SK-N-SH treated with all-trans-retinoic acid at 6 μM for 48 hours (cell line): ENCODE data around the gene OLFM1.

Experiments
- ATAC-seq: fragments of 200-7000 bp; cut with Tn5 transposase; 3 replicates; pipeline ENCODE4 v1.9.1; 2020; ENCODE audit warnings: mild to moderate bottlenecking, moderate library complexity
- ARNTL ChIP-seq: fragments of 450-650 bp; formaldehyde crosslinking; IDR thresholded peaks from 2 replicates; pipeline ENCODE4 v1.5.0; 2020; ENCODE audit warnings: low read depth, mild to moderate bottlenecking, moderate library complexity, borderline replicate concordance
- BACH2 ChIP-seq: fragments of 250-450 bp; sonication (Bioruptor Pico); IDR thresholded peaks from 2 replicates; pipeline ENCODE4 v1.9.0; 2021; ENCODE audit warnings: mild to moderate bottlenecking, borderline replicate concordance
- CREB5 ChIP-seq: fragments of 250-450 bp; sonication (Bioruptor Pico); IDR thresholded peaks from 2 replicates; pipeline ENCODE4 v1.5.1; 2020; ENCODE audit warnings: low read depth, mild to moderate bottlenecking, moderate library complexity
- CSDC2 ChIP-seq: fragments of 250-450 bp; sonication (Bioruptor Pico); IDR thresholded peaks from 2 replicates; pipeline ENCODE4 v1.5.0; 2020; ENCODE audit warnings: mild to moderate bottlenecking, moderate library complexity
- CSRNP3 ChIP-seq: fragments of 250-450 bp; sonication (Bioruptor Pico); IDR thresholded peaks from 2 replicates; pipeline ENCODE4 v1.5.1; 2021; ENCODE audit warnings: mild to moderate bottlenecking, moderate library complexity
- ESRRG ChIP-seq: fragments of 250-450 bp; sonication (Bioruptor Pico); IDR thresholded peaks from 2 replicates; pipeline ENCODE4 v1.6.1; 2021; ENCODE audit warnings: mild to moderate bottlenecking
- GLIS3 ChIP-seq: fragments of 250-450 bp; sonication (Bioruptor Pico); IDR thresholded peaks from 2 replicates; pipeline ENCODE4 v1.5.0; 2020; ENCODE audit warnings: mild to moderate bottlenecking, moderate library complexity
- PATZ1 ChIP-seq: fragments of 250-450 bp; sonication (Bioruptor Pico); IDR thresholded peaks from 2 replicates; pipeline ENCODE4 v1.8.0; 2020; ENCODE audit warnings: mild to moderate bottlenecking, moderate library complexity, borderline replicate concordance
- POU6F1 ChIP-seq: fragments of 250-450 bp; sonication (Bioruptor Pico); IDR thresholded peaks from 2 replicates; pipeline ENCODE4 v1.8.0; 2021; ENCODE audit warnings: low read depth, mild to moderate bottlenecking, moderate library complexity, borderline replicate concordance
- PPARA ChIP-seq: fragments of 250-450 bp; sonication (Bioruptor Pico); IDR thresholded peaks from 2 replicates; pipeline ENCODE4 v1.5.0; 2020; ENCODE audit warnings: mild to moderate bottlenecking, borderline replicate concordance
- SNAI2 ChIP-seq: fragments of 250-450 bp; sonication (Bioruptor Pico); IDR thresholded peaks from 2 replicates; pipeline ENCODE4 v1.5.0; 2020; ENCODE audit warnings: mild to moderate bottlenecking, moderate library complexity
- TCF4 ChIP-seq: fragments of 250-450 bp; sonication (Bioruptor Pico); IDR thresholded peaks from 2 replicates; pipeline ENCODE4 v1.8.0; 2021; ENCODE audit warnings: mild to moderate bottlenecking, moderate library complexity, borderline replicate concordance
- TSHZ2 ChIP-seq: fragments of 250-450 bp; sonication (Bioruptor Pico); IDR thresholded peaks from 2 replicates; pipeline ENCODE4 v1.5.0; 2020; ENCODE audit warnings: mild to moderate bottlenecking, moderate library complexity
- ZC3H10 ChIP-seq: fragments of 250-450 bp; sonication (Bioruptor Pico); IDR thresholded peaks from 2 replicates; pipeline ENCODE4 v1.5.1; 2021; ENCODE audit warnings: mild to moderate bottlenecking, moderate library complexity
- ZFP30 ChIP-seq: fragments of 450-650 bp; formaldehyde crosslinking; IDR thresholded peaks from 2 replicates; pipeline ENCODE4 v1.5.0; 2022; ENCODE audit warnings: mild to moderate bottlenecking, moderate library complexity
- ZNF565 ChIP-seq: fragments of 450-650 bp; formaldehyde crosslinking; conservative IDR thresholded peaks from 2 replicates; pipeline ENCODE4 v1.5.0; 2020; ENCODE audit warnings: low read depth, mild to moderate bottlenecking, moderate library complexity
- ZNF70 ChIP-seq: fragments of 450-650 bp; formaldehyde crosslinking; IDR thresholded peaks from 2 replicates; pipeline ENCODE4 v1.5.0; 2020; ENCODE audit warnings: mild to moderate bottlenecking, moderate library complexity
- ZNF8 ChIP-seq: fragments of 450-650 bp; formaldehyde crosslinking; IDR thresholded peaks from 2 replicates; pipeline ENCODE4 v1.5.0; 2020; ENCODE audit warnings: mild to moderate bottlenecking, moderate library complexity

OLFM1 gene

GRCh38 chr9:135136991-135137832 lies 49.7 kb downstream of the OLFM1 start:
- ATAC-seq = no peak
- TF ChIP-seq SNAI2 (CRISPR knock-in tag) (no peak), BACH2 (CRISPR knock-in tag) (peak; percentile 98; the same call in 1 of the 2 replicates)
- TF ChIP-seq, all 23 proteins: peak for 1

- no peak for ATAC-seq
- TF ChIP-seq ESRRG (CRISPR knock-in tag) (no peak), GLIS3 (CRISPR knock-in tag) (no peak), CREB5 (CRISPR knock-in tag) (no peak), CSRNP3 (CRISPR knock-in tag) (no peak), TSHZ2 (CRISPR knock-in tag) (no peak), ZNF565 (CRISPR knock-in tag) (no peak), CSDC2 (no peak), PATZ1 (CRISPR knock-in tag) (no peak), SNAI2 (CRISPR knock-in tag) (no peak), ZC3H10 (CRISPR knock-in tag) (no peak), ZNF8 (CRISPR knock-in tag) (no peak)
- TF ChIP-seq, all 23 proteins: peak for 0
Measured at GRCh38 chr9:135138078-135138855, 50.8 kb downstream of the OLFM1 start.

GRCh38 chr9:135139366-135139959 lies 52.0 kb downstream of the OLFM1 start:
- TF ChIP-seq ARNTL (no peak), ZNF70 (CRISPR knock-in tag) (no peak), ZFP30 (CRISPR knock-in tag) (no peak), BACH2 (CRISPR knock-in tag) (no peak), TCF4 (CRISPR knock-in tag) (no peak), TSHZ2 (CRISPR knock-in tag) (no peak), CSRNP3 (CRISPR knock-in tag) (no peak), PPARA (CRISPR knock-in tag) (no peak), POU6F1 (CRISPR knock-in tag) (no peak), ZNF8 (CRISPR knock-in tag) (no peak), SNAI2 (CRISPR knock-in tag) (no peak), CSDC2 (no peak)
- ATAC-seq = no peak
